Amniotic stem cell (primary cell): Measurements from ENCODE around the gene NDUFA7.
"Not testable (repeated sequence)": the region's sequence is repeated elsewhere in the genome, so short reads cannot be mapped to it uniquely, and the experiment has no call there.

Experiments
- DNase-seq: peaks from one replicate; lab custom pipeline; 2025; lab: John Stamatoyannopoulos, UW

Gene NDUFA7

GRCh38 chr19:8342316-8342683, 21.1 kb upstream of the NDUFA7 start:
- DNase-seq, result no peak

DNA sequence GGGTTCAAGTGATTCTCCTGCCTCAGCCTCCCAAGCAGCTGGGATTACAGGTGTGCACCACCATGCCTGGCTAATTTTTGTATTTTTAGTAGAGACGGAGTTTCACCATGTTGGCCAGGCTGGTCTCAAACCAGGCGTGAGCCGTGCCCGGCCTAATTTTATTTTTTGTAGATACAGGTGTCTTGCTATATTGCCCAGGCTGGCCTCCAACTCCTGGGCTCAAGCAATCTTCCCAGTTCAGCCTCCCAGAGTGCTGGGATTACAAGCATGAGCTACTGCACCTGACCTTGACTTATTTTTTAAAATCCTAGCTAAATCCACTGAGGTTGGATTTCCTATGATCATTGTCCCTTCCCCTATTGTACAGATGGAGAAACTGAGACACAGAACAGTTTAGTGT, 20.3 kb upstream of the NDUFA7 start:
- DNase-seq, result not testable (repeated sequence)

DNA sequence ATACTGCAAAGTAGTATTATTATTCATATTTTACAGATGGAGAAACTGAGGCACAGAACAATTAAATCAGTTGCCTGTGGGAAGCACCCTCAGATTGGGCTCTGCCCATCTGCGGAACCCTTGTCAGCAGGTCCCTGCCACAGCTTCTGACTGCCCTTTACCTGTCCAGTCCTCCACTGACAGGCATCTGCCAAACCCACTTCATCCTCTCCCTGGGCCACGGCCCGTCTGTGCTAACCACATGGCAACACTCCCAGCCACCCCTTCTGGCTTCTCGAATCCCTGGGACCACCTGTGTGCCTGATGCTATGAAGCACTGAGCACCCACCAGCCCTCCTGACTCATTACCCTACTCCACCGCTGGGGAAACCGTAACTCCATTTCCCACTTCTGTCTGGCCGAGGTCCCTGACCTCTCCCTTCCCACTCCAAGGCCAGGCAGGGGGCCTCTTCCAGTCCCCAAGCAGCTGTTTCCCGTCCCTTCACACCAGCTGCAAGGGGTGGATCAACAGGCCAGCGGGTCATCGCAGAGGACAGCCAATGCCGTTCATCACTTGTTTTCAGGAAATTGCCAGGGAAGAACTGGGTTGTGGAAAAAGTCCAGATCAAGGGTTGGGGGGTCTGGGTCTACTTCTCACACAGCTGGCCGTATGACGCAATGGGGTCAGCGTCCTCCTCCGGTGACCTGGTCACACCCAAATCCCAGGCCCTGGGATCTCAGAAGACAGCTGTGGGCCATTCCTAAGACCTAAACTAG, 19.3 kb upstream of the NDUFA7 start:
- DNase-seq, result no peak

DNA sequence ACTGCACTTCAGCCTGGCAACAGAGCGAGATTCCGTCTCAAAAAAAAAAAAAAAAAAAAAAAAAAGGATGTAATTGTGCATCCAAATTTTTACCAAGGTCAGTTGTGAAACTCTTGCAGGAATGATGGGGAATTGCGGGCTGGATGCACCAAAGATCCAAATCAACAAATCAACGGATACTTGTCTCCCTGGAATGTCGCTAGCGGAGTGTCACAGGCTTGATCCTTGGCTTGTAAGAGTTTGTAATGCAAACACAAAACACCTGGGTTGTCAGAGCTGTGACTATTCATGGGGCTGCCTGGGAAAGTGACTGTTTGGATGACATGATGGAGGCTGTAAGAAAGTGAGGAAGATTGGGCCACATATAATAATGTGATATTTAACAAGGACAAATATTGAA, 17.7 kb upstream of the NDUFA7 start:
- DNase-seq, result no peak

DNA sequence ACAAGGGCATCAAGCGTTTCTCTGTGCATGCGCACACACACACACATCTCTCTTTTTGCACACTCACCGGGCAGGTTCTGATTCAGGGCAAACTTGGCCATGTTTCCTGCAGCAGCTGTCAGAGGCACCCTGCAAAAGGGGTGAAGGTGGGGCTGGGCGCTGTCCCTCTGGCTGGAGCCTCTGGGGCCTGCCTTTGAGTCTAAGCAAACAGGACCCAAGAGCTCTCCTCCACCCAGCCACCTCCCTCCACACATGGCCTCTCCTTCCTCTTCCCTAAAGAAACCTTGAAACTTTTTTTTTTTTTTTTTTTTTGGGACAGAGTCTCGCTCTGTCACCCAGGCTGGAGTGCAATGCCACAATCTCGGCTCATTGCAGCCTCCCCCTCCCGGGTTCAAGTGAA, 16.6 kb upstream of the NDUFA7 start:
- no peak for DNase-seq

GRCh38 chr19:8336660-8337059, 15.5 kb upstream of the NDUFA7 start:
- no peak for DNase-seq

- no peak for DNase-seq
These were observed 14.9 kb upstream of the NDUFA7 start for GRCh38 chr19:8336072-8336569.

- DNase-seq, result no peak
These were observed 14.3 kb upstream of the NDUFA7 start for GRCh38 chr19:8335343-8336071.

DNA sequence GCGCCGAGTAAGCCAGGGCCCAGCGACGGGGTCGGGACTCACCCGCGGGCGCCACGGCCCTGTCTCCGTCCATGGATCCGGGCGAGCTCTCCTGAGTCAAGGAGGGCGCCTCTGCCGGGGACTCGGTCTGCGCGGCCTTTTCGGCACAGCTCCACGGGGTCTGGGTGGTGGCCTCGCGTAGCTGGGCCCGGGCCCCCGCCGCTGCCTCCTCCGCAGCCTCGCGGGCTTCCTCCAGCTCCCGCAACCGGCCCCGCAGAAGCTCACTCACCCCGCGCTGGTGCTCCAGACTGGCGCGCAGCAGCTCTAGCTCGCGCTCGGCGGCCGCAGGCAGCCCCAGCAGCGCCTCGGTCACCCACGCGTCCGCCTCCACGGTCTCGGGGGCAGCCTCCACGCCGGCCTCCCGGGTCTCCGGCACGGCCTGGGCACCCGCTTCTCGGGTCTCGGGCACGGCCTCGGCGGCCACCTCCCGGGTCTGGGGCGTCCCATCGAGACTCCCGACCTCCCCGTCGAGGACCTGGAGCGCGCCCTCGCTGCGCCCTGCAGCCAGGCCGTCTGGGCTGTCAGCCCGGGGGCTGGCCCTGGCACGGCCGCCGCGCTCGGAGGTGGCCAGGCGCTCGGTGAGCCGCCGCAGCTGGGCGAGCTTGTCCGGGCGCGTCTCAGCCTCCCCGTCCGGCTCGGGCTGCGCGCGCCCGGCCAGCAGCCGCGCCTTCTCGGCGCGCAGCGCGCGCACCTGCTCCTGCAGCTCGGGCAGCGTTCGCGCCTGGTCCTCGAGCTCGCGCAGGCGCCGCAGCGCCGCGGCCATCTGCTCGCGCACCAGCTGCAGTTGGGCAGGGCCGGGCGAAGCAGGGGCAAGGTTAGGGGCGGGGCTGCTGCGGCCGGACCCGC, 13.5 kb upstream of the NDUFA7 start:
- DNase-seq, result no peak

- no peak for DNase-seq
These were observed 12.7 kb upstream of the NDUFA7 start for GRCh38 chr19:8333767-8334457.

DNA sequence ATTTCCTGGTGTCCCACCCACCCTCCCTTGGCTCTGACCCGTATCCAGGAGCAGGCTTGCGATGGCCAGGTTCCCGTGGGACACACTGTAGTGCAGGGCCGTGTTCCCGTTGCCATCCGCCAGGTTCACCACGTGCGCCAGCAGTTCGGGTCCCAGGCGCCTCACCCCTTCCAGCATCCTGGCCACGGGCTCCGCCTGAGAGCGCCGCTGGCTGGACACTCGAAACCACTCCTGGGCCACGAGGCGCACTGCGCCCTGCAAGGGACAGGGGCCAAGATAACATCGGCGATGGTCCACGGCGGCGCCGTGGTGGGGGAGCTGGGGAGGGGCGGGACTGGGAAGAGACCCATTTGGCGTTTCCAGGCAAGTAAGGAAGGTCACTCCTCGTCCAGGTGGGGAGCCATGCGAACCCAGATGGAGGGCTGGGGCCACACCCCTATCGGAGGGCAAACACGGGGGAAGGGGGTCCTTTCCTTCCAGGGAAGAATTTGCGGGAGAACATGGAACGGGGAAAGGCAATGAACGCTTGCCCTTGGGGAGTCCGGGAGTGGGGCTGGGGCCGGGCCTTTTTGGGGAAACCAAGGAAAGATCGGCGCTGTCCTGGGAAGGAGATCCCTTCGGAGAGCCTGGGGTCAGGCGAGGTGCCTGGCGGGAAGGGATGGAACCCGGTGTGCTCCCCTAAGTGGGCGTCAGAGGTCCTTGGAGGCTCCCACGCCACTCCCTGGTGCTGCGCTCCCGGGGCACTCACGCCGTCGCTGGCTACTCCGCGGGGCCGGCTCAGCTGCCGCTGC, 12.0 kb upstream of the NDUFA7 start:
- DNase-seq, result no peak

- DNase-seq, result no peak
These were observed 10.2 kb upstream of the NDUFA7 start for GRCh38 chr19:8331263-8331845.

DNA sequence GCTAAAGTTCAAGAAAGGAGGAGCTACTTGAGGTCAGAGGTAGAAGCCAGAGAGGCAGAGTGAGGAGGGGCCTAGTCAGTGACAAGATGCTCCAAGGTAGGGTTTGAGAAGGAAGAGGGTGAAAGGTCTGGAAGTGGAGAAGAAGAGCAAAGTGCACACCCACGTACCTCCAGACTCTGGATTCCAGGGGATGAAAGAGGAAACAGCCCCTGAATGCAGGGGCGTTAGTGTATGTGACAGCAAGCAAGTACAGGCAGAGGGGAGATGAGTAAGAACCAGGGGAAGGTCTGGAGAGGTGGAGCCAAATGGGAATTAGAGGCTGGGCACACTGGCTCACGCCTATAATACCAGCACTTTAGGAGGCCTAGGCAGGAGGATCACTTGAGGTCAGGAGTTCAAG, 8.8 kb upstream of the NDUFA7 start:
- DNase-seq, result no peak

- DNase-seq, result no peak
These were observed 4.3 kb upstream of the NDUFA7 start for GRCh38 chr19:8325454-8325853.

GRCh38 chr19:8324186-8325050, 3.2 kb upstream of the NDUFA7 start:
- DNase-seq, result no peak

- DNase-seq, result no peak
These were observed 2.6 kb upstream of the NDUFA7 start for GRCh38 chr19:8323781-8324185.

DNA sequence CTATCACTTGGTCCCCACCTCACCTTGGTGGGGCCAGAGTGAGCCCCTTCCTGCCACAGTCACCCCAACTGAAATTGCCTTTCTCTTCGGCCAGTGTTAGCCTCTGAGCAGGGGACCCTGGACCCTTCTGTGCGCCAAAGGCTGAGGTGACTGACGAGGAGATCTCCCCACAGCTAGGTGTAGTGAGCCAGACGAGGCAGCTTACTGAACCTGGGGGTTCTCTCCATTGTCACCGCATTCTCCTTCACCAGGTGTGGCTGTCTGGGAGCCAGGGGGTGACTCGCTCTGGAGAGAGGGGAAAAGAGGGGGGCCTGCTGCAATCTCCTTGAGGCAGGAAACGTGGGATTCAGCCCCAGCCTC, 1.4 kb upstream of the NDUFA7 start:
- DNase-seq, result no peak

- no peak for DNase-seq
These were observed 937 bp upstream of the NDUFA7 start for GRCh38 chr19:8321986-8322637.

DNA sequence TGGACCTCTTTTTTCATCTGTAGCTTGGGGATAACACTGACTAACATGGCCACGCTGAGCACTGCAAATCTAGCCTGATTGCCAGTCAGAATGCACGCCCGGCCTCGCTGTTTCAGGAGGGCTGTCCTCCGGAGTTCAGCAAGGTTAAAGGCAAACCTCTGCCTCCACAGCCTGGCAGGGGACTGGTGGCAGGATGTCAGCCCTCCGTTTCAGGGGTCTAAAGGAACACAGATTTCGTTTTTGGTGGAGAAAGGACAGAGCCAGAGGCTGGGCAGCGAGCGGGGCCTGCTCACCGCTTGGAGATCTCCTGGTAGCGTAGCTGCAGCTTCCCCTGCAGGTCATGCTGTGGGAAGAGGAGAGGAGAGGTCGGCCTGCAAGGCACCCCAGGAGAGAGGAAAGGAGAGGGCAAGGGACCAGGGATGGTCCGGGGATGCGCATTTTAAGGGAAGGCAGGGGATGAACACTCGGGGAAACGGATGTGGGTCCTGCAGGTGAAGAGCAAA, 560 bp downstream of the NDUFA7 start:
- no peak for DNase-seq
